Measurements from ENCODE around the gene CCDC40.

- TF ChIP-seq CTCF (CRISPR knock-in tag; IDR thresholded peaks at IDR 0.05) (no peak), HDAC2 (CRISPR knock-in tag; IDR thresholded peaks at IDR 0.05) (no peak), POLR2A (IDR thresholded peaks at IDR 0.05; ENCODE audit: insufficient read depth in 1 of 2, low read depth in 2 of 2, low read length in 2 of 2) (no peak; a peak in 1 of 4 replicates), UBTF (CRISPR knock-in tag; IDR thresholded peaks at IDR 0.05) (no peak), POLR2AphosphoS2 (IDR thresholded peaks at IDR 0.05; ENCODE audit: low read depth, low read length) (no peak)
Observed at GRCh38 chr17:80033840-80034239, 2.6 kb upstream of the CCDC40 start.
